Neural cell (in vitro differentiated cells): ENCODE data around the gene CYP4F12. TPM values are rescaled to one million over a fixed set of nuclear protein-coding genes. Genes with fewer than 3 reads are reported as not detected.

ENCODE experiments used
- H2AFZ ChIP-seq: fragments of 200-600, 300-800 bp; sonication (generic), shearing (Covaris generic); 2 replicates; pipeline ENCODE4 v1.6.0; 2014; ENCODE audit warnings: low read depth, mild to moderate bottlenecking, antibody characterized with exemption, low read length, moderate library complexity
- H3F3A ChIP-seq: fragments of 200-600 bp; shearing (Covaris generic); 2 replicates; pipeline ENCODE4 v1.6.1; 2016; ENCODE audit warnings: mild to moderate bottlenecking, moderate library complexity, mixed read lengths, antibody characterized with exemption, low read length; ENCODE audit not compliant: insufficient read depth, poor library complexity, severe bottlenecking
- H3K27ac ChIP-seq: fragments of 200-600, 300-800 bp; sonication (generic), shearing (Covaris generic); 2 replicates; pipeline ENCODE4 v1.5.1; 2014; ENCODE audit warnings: mild to moderate bottlenecking, low read length, moderate library complexity
- H3K27me3 ChIP-seq: fragments of 300-800, 200-600 bp; sonication (generic), shearing (Covaris generic); 2 replicates; pipeline ENCODE4 v1.6.0; 2014; ENCODE audit warnings: mild to moderate bottlenecking, low read depth, low read length, moderate library complexity; ENCODE audit not compliant: insufficient read depth
- H3K36me3 ChIP-seq: fragments of 300-800, 200-600 bp; sonication (generic), shearing (Covaris generic); 2 replicates; pipeline ENCODE4 v1.5.1; 2014; ENCODE audit warnings: mild to moderate bottlenecking, antibody characterized with exemption, low read length, moderate library complexity; ENCODE audit not compliant: insufficient read depth
- H3K4me2 ChIP-seq: fragments of 300-800, 200-600 bp; sonication (generic), shearing (Covaris generic); 2 replicates; pipeline ENCODE4 v1.6.0; 2014; ENCODE audit warnings: mild to moderate bottlenecking, low read length
- H3K4me3 ChIP-seq: fragments of 300-800, 200-600 bp; sonication (generic), shearing (Covaris generic); 2 replicates; pipeline ENCODE4 v1.5.1; 2014; ENCODE audit warnings: mild to moderate bottlenecking, low read length, moderate library complexity
- H3K79me2 ChIP-seq: fragments of 200-600 bp; shearing (Covaris generic); replicated peaks from 2 replicates; pipeline ENCODE4 v1.6.0; 2014; ENCODE audit warnings: mild to moderate bottlenecking, low read length, moderate library complexity; ENCODE audit not compliant: insufficient read depth
- H3K9ac ChIP-seq: fragments of 300-800, 200-600 bp; sonication (generic), shearing (Covaris generic); 2 replicates; pipeline ENCODE4 v1.6.1; 2016; ENCODE audit warnings: mild to moderate bottlenecking, low read length, mixed read lengths
- H3K9me2 ChIP-seq: fragments of 200-600 bp; shearing (Covaris generic); 2 replicates; pipeline ENCODE4 v1.6.1; 2016; ENCODE audit warnings: mild to moderate bottlenecking, low read length, mixed read lengths; ENCODE audit not compliant: insufficient read depth
- H3K9me3 ChIP-seq: fragments of 200-600, 300-800 bp; sonication (generic), shearing (Covaris generic); 2 replicates; pipeline ENCODE4 v1.6.1; 2016; ENCODE audit warnings: mild to moderate bottlenecking, mixed run types, low read length, moderate library complexity, mixed read lengths
- H4K20me1 ChIP-seq: fragments of 200-600 bp; shearing (Covaris generic); 2 replicates; pipeline ENCODE4 v1.6.1; 2016; ENCODE audit warnings: mild to moderate bottlenecking, mixed run types; ENCODE audit not compliant: insufficient read depth
- CTCF ChIP-seq: fragments of 450-650 bp; IDR thresholded peaks from 2 replicates; pipeline ENCODE4 v1.5.1; 2014; ENCODE audit warnings: antibody characterized with exemption, mild to moderate bottlenecking, moderate library complexity; ENCODE audit not compliant: poor library complexity, severe bottlenecking
- EP300 ChIP-seq: fragments of 450-650 bp; conservative IDR thresholded peaks from 2 replicates; pipeline ENCODE4 v1.6.1; 2014; ENCODE audit warnings: antibody characterized with exemption, mild to moderate bottlenecking, moderate library complexity; ENCODE audit not compliant: poor library complexity, severe bottlenecking
- EZH2 ChIP-seq: fragments of 200-600, 300-800 bp; shearing (Covaris generic), sonication (generic); IDR thresholded peaks from 2 replicates; pipeline ENCODE4 v1.6.1; 2014; ENCODE audit warnings: antibody characterized with exemption, low read length, borderline replicate concordance, mild to moderate bottlenecking; ENCODE audit not compliant: insufficient read depth, poor library complexity, severe bottlenecking
- MXI1 ChIP-seq: fragments of 450-650 bp; conservative IDR thresholded peaks from 2 replicates; pipeline ENCODE4 v1.6.1; 2014; ENCODE audit warnings: antibody characterized with exemption, mild to moderate bottlenecking; ENCODE audit not compliant: poor library complexity, severe bottlenecking
- POLR2AphosphoS5 ChIP-seq: IDR thresholded peaks from 2 replicates; pipeline ENCODE4 v1.6.1; 2012
- RAD21 ChIP-seq: fragments of 450-650 bp; conservative IDR thresholded peaks from 2 replicates; pipeline ENCODE4 v1.6.1; 2014; ENCODE audit warnings: antibody characterized with exemption, mild to moderate bottlenecking, moderate library complexity
- REST ChIP-seq: IDR thresholded peaks from 2 replicates; pipeline ENCODE4 v1.6.1; 2012; ENCODE audit warnings: borderline replicate concordance
- SMC3 ChIP-seq: fragments of 450-650 bp; conservative IDR thresholded peaks from 2 replicates; pipeline ENCODE4 v1.6.1; 2014; ENCODE audit warnings: antibody characterized with exemption, mild to moderate bottlenecking, moderate library complexity; ENCODE audit not compliant: poor library complexity
- TAF1 ChIP-seq: IDR thresholded peaks from 2 replicates; pipeline ENCODE4 v1.6.1; 2012; ENCODE audit warnings: low read depth
- polyA plus RNA-seq: library from polyadenylated mRNA; depleted of rRNA; stranded (reverse); fragments of >200 nt; gene quantifications from 2 replicates; pipeline ENCODE4 v1.2.3, GENCODE V29; 2014

CYP4F12 gene
- polyA plus RNA-seq, 1 donor from 2014 or later: not detected

GRCh38 chr19:15631817-15632216 is 41.1 kb upstream of the CYP4F12 start:
- Histone ChIP-seq H3K27me3 (no peaks in the 10 kb centered on the region), H3K4me2 (no peak overlapping the region), H3K9me3 (peaks cover 6% of the 10 kb centered on the region), H3K79me2 (no peaks in the 10 kb centered on the region), H4K20me1 (no peaks in the 10 kb centered on the region), H3K27ac (no peak overlapping the region), H3K9ac (no peak overlapping the region), H2AFZ (no peak overlapping the region), H3F3A (no peaks in the 10 kb centered on the region), H3K36me3 (no peaks in the 10 kb centered on the region), H3K4me3 (no peak overlapping the region), H3K9me2 (no peaks in the 10 kb centered on the region)
- no peak for TF ChIP-seq SMC3
- TF ChIP-seq POLR2AphosphoS5: no peak
- TF ChIP-seq RAD21: no peak
- TF ChIP-seq EZH2: no peak
- TF ChIP-seq MXI1: no peak
- TF ChIP-seq REST: no peak

GRCh38 chr19:15633082-15633835 is 39.6 kb upstream of the CYP4F12 start:
- no peaks in the 10 kb centered on the region for H3F3A ChIP-seq
- no peaks in the 10 kb centered on the region for H3K79me2 ChIP-seq
- H3K4me2 ChIP-seq: no peak overlapping the region
- no peak overlapping the region for H3K4me3 ChIP-seq
- H2AFZ ChIP-seq: no peak overlapping the region
- no peaks in the 10 kb centered on the region for H3K27me3 ChIP-seq
- peaks cover 6% of the 10 kb centered on the region for H3K9me3 ChIP-seq
- H3K27ac ChIP-seq: no peak overlapping the region
- H3K9ac ChIP-seq: no peak overlapping the region
- H3K36me3 ChIP-seq: no peaks in the 10 kb centered on the region
- H3K9me2 ChIP-seq: no peaks in the 10 kb centered on the region
- TF ChIP-seq EZH2 (no peak), EP300 (no peak), SMC3 (no peak), RAD21 (no peak), POLR2AphosphoS5 (no peak), CTCF (no peak), REST (no peak), TAF1 (no peak), MXI1 (no peak)
- no peaks in the 10 kb centered on the region for H4K20me1 ChIP-seq
